Upper lobe of left lung (tissue), 6 donors: ENCODE measurements around the gene C2CD4D. TPM values are rescaled to one million over a fixed set of nuclear protein-coding genes. Genes with fewer than 3 reads are reported as not detected.

Source experiments
- ATAC-seq, 2 donors: fragments of 200-7000 bp; cut with Tn5 transposase; one replicate each; pipeline ENCODE4 v1.9.1; 2022; ENCODE audit warnings: mild to moderate bottlenecking in 2 of 2, moderate library complexity in 2 of 2; ENCODE audit not compliant: low FRiP score in 2 of 2
- DNase-seq, 2 donors: peaks; one replicate each; pipeline ENCODE4 v3.0.0-alpha.2; 2019 to 2020
- H3K27ac ChIP-seq, 4 donors: fragments of 200-600 bp; sonication (generic); one replicate each; pipeline ENCODE4 v1.5.1; 2016 to 2019
- H3K27me3 ChIP-seq, 4 donors: fragments of 200-600 bp; sonication (generic); one replicate each; pipeline ENCODE4 v1.5.1; 2017 to 2019
- H3K36me3 ChIP-seq, 4 donors: fragments of 200-600 bp; sonication (generic); one replicate each; pipeline ENCODE4 v1.5.1; 2016 to 2019
- H3K4me1 ChIP-seq, 4 donors: fragments of 200-600 bp; sonication (generic); one replicate each; pipeline ENCODE4 v1.5.1; 2018 to 2019
- H3K4me3 ChIP-seq, 4 donors: fragments of 200-600 bp; sonication (generic); one replicate each; pipeline ENCODE4 v1.5.1; 2017 to 2019; ENCODE audit warnings: mild to moderate bottlenecking in 2 of 4, moderate library complexity in 1 of 4
- H3K9me3 ChIP-seq, 4 donors: fragments of 200-600 bp; sonication (generic); one replicate each; pipeline ENCODE4 v1.5.1; 2018 to 2019
- CTCF ChIP-seq, 6 experiments: fragments of 450-650 bp in 4 of 6; fragments of 200-600 bp in 2 of 6; sonication (generic) in 2 of 6; IDR thresholded peaks; one replicate each; pipeline ENCODE4 v1.5.1; 2016 to 2019; ENCODE audit warnings: antibody characterized with exemption in 6 of 6
- EP300 ChIP-seq, 4 donors: sonication (generic); formaldehyde crosslinking; IDR thresholded peaks; one replicate each; pipeline ENCODE4 v1.5.1; 2017; ENCODE audit warnings: antibody characterized with exemption in 4 of 4, control low read depth in 2 of 4
- POLR2A ChIP-seq, 4 donors: fragments of 450-650 bp; IDR thresholded peaks; one replicate each; pipeline ENCODE4 v1.5.1; 2016 to 2017; ENCODE audit warnings: antibody characterized with exemption in 4 of 4, mild to moderate bottlenecking in 2 of 4
- POLR2AphosphoS5 ChIP-seq, 2 donors: sonication (generic); formaldehyde crosslinking; IDR thresholded peaks; one replicate each; pipeline ENCODE4 v1.5.1; 2017; ENCODE audit warnings: antibody characterized with exemption in 2 of 2
- WGBS, 2 donors: methylation state at CpG; one replicate each; pipeline ENCODE4 v1.1.5; 2017 to 2018; 5-methylcytosine and 5-hydroxymethylcytosine counted together
- total RNA-seq, 6 donors: library from RNA; depleted of rRNA in 4 of 6; stranded (reverse); fragments of >200 nt in 4 of 6; gene quantifications; one replicate each; pipeline versions ENCODE4 v1.1.0 to v1.2.1, GENCODE V29; 2016 to 2021
- donor health status: DM: no; HTN: no; CAD: no; lungs with moderate emphysema.
- donor health status: DM: no; HTN: yes; CAD: no; lungs with severe emphysema.

The C2CD4D gene
- total RNA-seq, 6 donors from 2014 or later: 0.29 to 3.6 (median 0.78) TPM; not detected in 2

GRCh38 chr1:151860504-151861187, 21.0 kb upstream of the C2CD4D start:
- Histone ChIP-seq H3K27ac (no peak overlapping the region), H3K4me1 (peaks cover 0 to 9% (median 1%) of the 10 kb centered on the region in 4 donors), H3K4me3 (no peak overlapping the region), H3K36me3 (no peaks in the 10 kb centered on the region), H3K9me3 (no peaks in the 10 kb centered on the region), H3K27me3 (no peaks in the 10 kb centered on the region)
- TF ChIP-seq EP300 (IDR thresholded peaks at IDR 0.05) (no peak), POLR2A (IDR thresholded peaks at IDR 0.05) (no peak), POLR2AphosphoS5 (IDR thresholded peaks at IDR 0.05) (no peak), CTCF (IDR thresholded peaks at IDR 0.05) (no peak)
- WGBS, 2 donors: 91 to 94% methylated on average over 3 to 7 of the region's 7 CpGs
- DNase-seq: no peak
- ATAC-seq: no peak

GRCh38 chr1:151859891-151860293, 20.3 kb upstream of the C2CD4D start:
- H3K4me1 ChIP-seq: peaks cover 0 to 9% (median 1%) of the 10 kb centered on the region in 4 donors
- no peaks in the 10 kb centered on the region for H3K9me3 ChIP-seq
- no peaks in the 10 kb centered on the region for H3K36me3 ChIP-seq
- no peak for DNase-seq
- no peaks in the 10 kb centered on the region for H3K27me3 ChIP-seq
- no peak overlapping the region for H3K4me3 ChIP-seq
- no peak overlapping the region for H3K27ac ChIP-seq
- ATAC-seq: no peak
- TF ChIP-seq EP300 (IDR thresholded peaks at IDR 0.05) (no peak), POLR2AphosphoS5 (IDR thresholded peaks at IDR 0.05) (no peak), POLR2A (IDR thresholded peaks at IDR 0.05) (no peak), CTCF (IDR thresholded peaks at IDR 0.05) (no peak)
- 65 to 78% methylated on average over 6 of the region's 6 CpGs for WGBS, 2 donors

GRCh38 chr1:151858886-151859665, 19.5 kb upstream of the C2CD4D start:
- ATAC-seq: no peak
- Histone ChIP-seq H3K27ac (no peak overlapping the region), H3K36me3 (no peaks in the 10 kb centered on the region), H3K9me3 (no peaks in the 10 kb centered on the region), H3K27me3 (no peaks in the 10 kb centered on the region), H3K4me1 (peaks cover 0 to 9% (median 1%) of the 10 kb centered on the region in 4 donors), H3K4me3 (no peak overlapping the region)
- 92 to 97% methylated on average over 5 to 6 of the region's 6 CpGs for WGBS, 2 donors
- TF ChIP-seq POLR2AphosphoS5 (IDR thresholded peaks at IDR 0.05) (no peak), POLR2A (IDR thresholded peaks at IDR 0.05) (no peak), EP300 (IDR thresholded peaks at IDR 0.05) (no peak), CTCF (IDR thresholded peaks at IDR 0.05) (no peak)
- DNase-seq: no peak

- WGBS, 2 donors: 78% methylated on average over 3 of the region's 3 CpGs
- Histone ChIP-seq H3K27me3 (no peaks in the 10 kb centered on the region), H3K9me3 (no peaks in the 10 kb centered on the region), H3K4me1 (peaks cover 0 to 9% (median 1%) of the 10 kb centered on the region in 4 donors), H3K36me3 (no peaks in the 10 kb centered on the region), H3K27ac (no peak overlapping the region), H3K4me3 (no peak overlapping the region)
- no peak for TF ChIP-seq CTCF (IDR thresholded peaks at IDR 0.05)
- TF ChIP-seq POLR2AphosphoS5 (IDR thresholded peaks at IDR 0.05): no peak
- no peak for TF ChIP-seq EP300 (IDR thresholded peaks at IDR 0.05)
- DNase-seq: no peak
- no peak for ATAC-seq
Measured at GRCh38 chr1:151858030-151858746, 18.6 kb upstream of the C2CD4D start.
